A673 (cell line): ENCODE results near the gene TEAD1. TPM values are rescaled to one million over a fixed set of nuclear protein-coding genes. Genes with fewer than 3 reads are reported as not detected.

Source experiments
- BruUV-seq: library from RNA; stranded (reverse); fragments of 400-500 nt; replicated peaks from 2 replicates; lab custom pipeline; 2021; lab: Mats Ljungman, UMichigan
- CTCF ChIA-PET: fragments of 300-600 bp; sonication (Branson Sonifier 250); formaldehyde crosslinking; loops from one replicate; lab custom pipeline; 2022; ENCODE audit warnings: antibody characterized with exemption; lab: Charles Lee
- POLR2A ChIA-PET: fragments of 300-600 bp; sonication (Branson Sonifier 250); formaldehyde crosslinking; loops from one replicate; lab custom pipeline; 2022; ENCODE audit warnings: antibody characterized with exemption; ENCODE audit not compliant: low non-redundant PET; lab: Charles Lee
- DNase-seq: peaks from one replicate; pipeline ENCODE4 v3.0.0-alpha.2; 2015; ENCODE audit warnings: low spot score
- H3K27ac ChIP-seq: fragments of 200-600 bp; sonication (generic); 2 replicates; pipeline ENCODE4 v1.5.1; 2016; ENCODE audit warnings: mixed run types, low read depth, mild to moderate bottlenecking, mixed read lengths, antibody characterized with exemption, low read length; ENCODE audit not compliant: poor library complexity, severe bottlenecking
- H3K27me3 ChIP-seq: fragments of 200-600 bp; sonication (generic); replicated peaks from 2 replicates; pipeline ENCODE4 v1.6.1; 2017; ENCODE audit warnings: mixed run types, low read depth, mild to moderate bottlenecking, mixed read lengths, antibody characterized with exemption, low read length; ENCODE audit not compliant: insufficient read depth, poor library complexity
- H3K36me3 ChIP-seq: fragments of 200-600 bp; sonication (generic); 2 replicates; pipeline ENCODE4 v1.6.1; 2016; ENCODE audit warnings: mixed run types, mild to moderate bottlenecking, mixed read lengths, antibody characterized with exemption, low read length; ENCODE audit not compliant: insufficient read depth, poor library complexity, severe bottlenecking
- H3K4me1 ChIP-seq: fragments of 200-600 bp; sonication (generic); 2 replicates; pipeline ENCODE4 v1.6.1; 2017; ENCODE audit warnings: mixed run types, mild to moderate bottlenecking, mixed read lengths, antibody characterized with exemption, low read length; ENCODE audit not compliant: insufficient read depth, poor library complexity, severe bottlenecking
- H3K4me3 ChIP-seq: fragments of 200-600 bp; sonication (generic); 2 replicates; pipeline ENCODE4 v1.5.1; 2016; ENCODE audit warnings: low read depth, mixed run types, mild to moderate bottlenecking, mixed read lengths, low read length; ENCODE audit not compliant: poor library complexity, severe bottlenecking
- H3K9me3 ChIP-seq: fragments of 200-600 bp; sonication (generic); 2 replicates; pipeline ENCODE4 v1.6.1; 2016; ENCODE audit warnings: mixed run types, low read depth, mild to moderate bottlenecking, mixed read lengths, antibody characterized with exemption, low read length; ENCODE audit not compliant: poor library complexity, severe bottlenecking
- EZH2 ChIP-seq: fragments of 200-600 bp; sonication (generic); IDR thresholded peaks from 2 replicates; pipeline ENCODE4 v1.6.1; 2017; ENCODE audit warnings: borderline replicate concordance, low read depth, mild to moderate bottlenecking, mixed read lengths, antibody characterized with exemption, low read length; ENCODE audit not compliant: poor library complexity, severe bottlenecking
- intact Hi-C: fragments of 100-400 bp; cut with micrococcal nuclease; formaldehyde crosslinking; loops from one replicate; pipeline ENCODE4 v1.10.0; 2022; ENCODE audit not compliant: unreplicated experiment
- total RNA-seq: library from RNA; stranded (reverse); gene quantifications from 2 replicates; pipeline ENCODE4 v1.2.3, GENCODE V29; 2021
- TF ChIP-seq, protein P1 (sequence below): fragments of 300-800, 200-600 bp; sonication (generic); conservative IDR thresholded peaks from 2 replicates; pipeline ENCODE4 v1.5.1; 2017; ENCODE audit warnings: low read depth, mild to moderate bottlenecking, antibody characterized with exemption, low read length, moderate library complexity, mixed read lengths

Gene TEAD1
- total RNA-seq, 1 experiment from 2014 or later = 81.8 TPM

DNA sequence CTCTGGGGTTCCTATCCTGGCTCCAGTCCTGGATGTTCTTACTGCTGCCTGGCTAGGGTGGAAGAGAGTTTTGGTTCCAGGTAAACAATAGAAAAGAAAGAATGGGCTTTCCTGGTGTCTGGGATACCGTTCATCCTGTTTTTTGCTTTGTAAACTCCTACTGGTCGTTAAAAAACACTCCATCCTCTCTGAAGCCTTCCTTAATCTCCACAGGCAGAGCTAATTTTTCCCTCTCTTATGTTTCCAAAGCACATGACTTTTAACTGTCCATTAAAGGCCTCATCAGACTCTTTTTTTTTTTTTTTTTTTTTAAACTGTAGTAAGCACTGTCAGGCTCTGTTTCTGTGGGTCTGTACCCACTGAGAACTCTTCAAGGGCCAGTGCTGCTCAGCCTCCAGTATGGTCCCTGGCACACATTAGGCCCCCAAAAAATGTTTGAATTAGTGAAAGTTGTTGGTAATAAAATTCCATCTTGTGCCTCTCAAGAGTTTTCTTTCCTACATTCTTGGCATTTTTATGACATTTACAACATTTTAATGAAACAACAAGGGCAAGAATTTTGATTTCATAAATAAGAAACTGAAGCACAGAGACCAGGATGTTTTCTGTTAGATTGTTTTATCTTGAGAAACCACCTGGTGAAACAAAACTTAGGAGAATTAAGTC is 104.2 kb downstream of the TEAD1 start:
- H3K4me1 ChIP-seq = peaks cover 13% of the 10 kb centered on the region
- H3K36me3 ChIP-seq = peaks cover 4% of the 10 kb centered on the region
- no peak for DNase-seq
- no peaks in the 10 kb centered on the region for H3K9me3 ChIP-seq
- CTCF ChIA-PET = interaction anchor here (0.6 kb wide), 1 partner anchor 50 kb away, joined by 3 read pairs; no protein-coding TSS in a partner anchor
- H3K27me3 ChIP-seq = no peaks in the 10 kb centered on the region
- H3K27ac ChIP-seq = no peak overlapping the region
- intact Hi-C loops = no loop called here
- BruUV-seq = no TSS peak
- POLR2A ChIA-PET = interaction anchor here (0.6 kb wide), 1 partner anchor 80 kb away, joined by 8 read pairs; no protein-coding TSS in a partner anchor
- H3K4me3 ChIP-seq = no peak overlapping the region
- TF ChIP-seq, protein P1, sequence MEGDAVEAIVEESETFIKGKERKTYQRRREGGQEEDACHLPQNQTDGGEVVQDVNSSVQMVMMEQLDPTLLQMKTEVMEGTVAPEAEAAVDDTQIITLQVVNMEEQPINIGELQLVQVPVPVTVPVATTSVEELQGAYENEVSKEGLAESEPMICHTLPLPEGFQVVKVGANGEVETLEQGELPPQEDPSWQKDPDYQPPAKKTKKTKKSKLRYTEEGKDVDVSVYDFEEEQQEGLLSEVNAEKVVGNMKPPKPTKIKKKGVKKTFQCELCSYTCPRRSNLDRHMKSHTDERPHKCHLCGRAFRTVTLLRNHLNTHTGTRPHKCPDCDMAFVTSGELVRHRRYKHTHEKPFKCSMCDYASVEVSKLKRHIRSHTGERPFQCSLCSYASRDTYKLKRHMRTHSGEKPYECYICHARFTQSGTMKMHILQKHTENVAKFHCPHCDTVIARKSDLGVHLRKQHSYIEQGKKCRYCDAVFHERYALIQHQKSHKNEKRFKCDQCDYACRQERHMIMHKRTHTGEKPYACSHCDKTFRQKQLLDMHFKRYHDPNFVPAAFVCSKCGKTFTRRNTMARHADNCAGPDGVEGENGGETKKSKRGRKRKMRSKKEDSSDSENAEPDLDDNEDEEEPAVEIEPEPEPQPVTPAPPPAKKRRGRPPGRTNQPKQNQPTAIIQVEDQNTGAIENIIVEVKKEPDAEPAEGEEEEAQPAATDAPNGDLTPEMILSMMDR = no peak
- no peak for TF ChIP-seq EZH2

DNA sequence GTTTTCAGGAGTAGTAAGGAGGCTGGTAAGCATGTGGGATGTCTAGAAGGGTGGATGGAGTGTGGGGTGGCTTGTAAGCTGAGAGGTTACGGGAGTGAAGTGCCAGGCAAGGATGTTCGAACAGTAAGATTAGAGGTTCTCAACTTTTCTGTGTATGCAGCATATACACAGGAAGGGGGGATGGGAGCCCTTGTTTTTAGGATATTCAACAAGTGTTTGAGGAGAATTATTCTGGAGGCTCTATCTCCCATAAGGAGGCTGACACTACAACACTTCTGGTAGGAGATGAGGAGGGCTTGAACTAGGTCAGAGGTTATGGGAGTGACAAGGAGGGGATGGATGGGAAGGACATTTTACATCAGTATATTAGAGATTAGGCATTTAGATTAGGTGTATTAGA is 109.5 kb downstream of the TEAD1 start:
- H3K27me3 ChIP-seq = no peaks in the 10 kb centered on the region
- CTCF ChIA-PET = no interaction called here
- TF ChIP-seq, protein P1 = no peak
- no peak for TF ChIP-seq EZH2
- no peak for DNase-seq
- no peak overlapping the region for H3K4me3 ChIP-seq
- POLR2A ChIA-PET = no interaction called here
- peaks cover 4% of the 10 kb centered on the region for H3K4me1 ChIP-seq
- H3K36me3 ChIP-seq = peaks cover 4% of the 10 kb centered on the region
- no peaks in the 10 kb centered on the region for H3K9me3 ChIP-seq
- no peak overlapping the region for H3K27ac ChIP-seq
- no TSS peak for BruUV-seq
- intact Hi-C loops = no loop called here

DNA sequence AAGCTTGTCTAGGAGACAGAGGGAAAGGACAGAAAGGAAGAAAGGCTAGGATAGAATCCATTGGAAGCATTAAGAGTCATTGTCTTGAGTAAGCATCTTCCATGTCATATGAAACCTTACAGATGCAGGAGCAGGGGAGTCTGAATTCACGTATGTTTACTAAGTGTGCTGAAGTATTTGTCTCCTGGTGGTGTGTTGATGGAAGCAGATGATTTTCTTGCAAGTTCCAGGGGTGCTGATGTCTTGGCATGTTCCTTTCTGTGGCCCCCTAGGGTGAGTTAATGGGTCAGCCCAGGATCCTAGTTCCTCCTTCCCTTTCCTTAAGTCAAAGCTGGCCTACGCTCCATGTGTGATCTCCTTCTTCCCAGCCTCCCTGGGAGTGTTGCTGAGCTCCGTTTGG is 110.2 kb downstream of the TEAD1 start:
- peaks cover 4% of the 10 kb centered on the region for H3K36me3 ChIP-seq
- no peaks in the 10 kb centered on the region for H3K27me3 ChIP-seq
- ChIA-PET CTCF (no interaction called here), POLR2A (no interaction called here)
- H3K9me3 ChIP-seq = no peaks in the 10 kb centered on the region
- no peak overlapping the region for H3K27ac ChIP-seq
- TF ChIP-seq EZH2 = no peak
- TF ChIP-seq, protein P1 = no peak
- intact Hi-C loops = no loop called here
- H3K4me3 ChIP-seq = no peak overlapping the region
- no TSS peak for BruUV-seq
- peaks cover 4% of the 10 kb centered on the region for H3K4me1 ChIP-seq
- no peak for DNase-seq
